ENCODE data around the gene S1PR2.

- TF ChIP-seq CTCF (conservative IDR thresholded peaks at IDR 0.05; ENCODE audit: low read depth, low read length) (no peak), EZH2 (IDR thresholded peaks at IDR 0.05; ENCODE audit: borderline replicate concordance, low read depth, low read length, poor library complexity, severe bottlenecking) (no peak)
Observed at GRCh38 chr19:10182076-10182475, 49.1 kb downstream of the S1PR2 start.
